K562 (cell line): ENCODE data around the gene WWOX. TPM values are rescaled to one million over a fixed set of nuclear protein-coding genes. Genes with fewer than 3 reads are reported as not detected.

Source experiments
- ATAC-seq: fragments of 200-7000 bp; cut with Tn5 transposase; 3 replicates; pipeline ENCODE4 v1.9.1; 2020; ENCODE audit warnings: moderate library complexity
- BruUV-seq: library from RNA; stranded (reverse); fragments of 400-500 nt; replicated peaks from 2 replicates; lab custom pipeline; 2021; lab: Mats Ljungman, UMichigan
- CTCF ChIA-PET: fragments of 300-600 bp; formaldehyde crosslinking; extraction: SDS; loops from one replicate; lab custom pipeline; 2021; ENCODE audit warnings: low intra/inter-chr PET ratio; lab: Yijun Ruan, JAX
- POLR2A ChIA-PET: fragments of 300-600, 350-650 bp; sonication (Branson Sonifier 250); formaldehyde crosslinking; extraction: SDS; loops from one replicate; lab custom pipeline; 2021; ENCODE audit warnings: antibody characterized with exemption, inconsistent platforms; lab: Yijun Ruan, JAX
- DNase-seq, 4 experiments: peaks; one replicate each; pipeline versions ENCODE4 v3.0.0 to v3.0.0-alpha.2; 2011 to 2018; ENCODE audit warnings: low spot score in 3 of 4, mixed read lengths in 3 of 4; ENCODE audit errors: extremely low read depth in 1 of 4
- FAIRE-seq: peaks from 2 replicates; lab custom pipeline; 2011; peaks lifted over from hg19 to GRCh38; lab: Jason Lieb, UNC
- H2AFZ ChIP-seq: 2 replicates; pipeline ENCODE4 v1.6.0; 2011; ENCODE audit warnings: low read depth, low read length, control low read depth, inconsistent platforms
- H3K27ac ChIP-seq: fragments of 200-600 bp; 3 replicates; pipeline ENCODE4 v1.8.0; 2011; ENCODE audit warnings: low read depth, mild to moderate bottlenecking, control low read depth, inconsistent platforms, low read length, moderate library complexity, mixed read lengths; ENCODE audit errors: extremely low read depth
- H3K27me3 ChIP-seq, 2 experiments: fragments of 300-600 bp in 1 of 2; 2 replicates in 1 of 2; 3 replicates in 1 of 2; pipeline versions ENCODE4 v1.6.0 to v1.8.0; 2011; ENCODE audit warnings: inconsistent platforms in 2 of 2, low read length in 2 of 2, mild to moderate bottlenecking in 1 of 2, mixed read lengths in 1 of 2, moderate library complexity in 1 of 2; ENCODE audit not compliant: control insufficient read depth in 2 of 2, insufficient read depth in 2 of 2
- H3K36me3 ChIP-seq: fragments of 300-600 bp; 3 replicates; pipeline ENCODE4 v1.8.0; 2011; ENCODE audit warnings: mild to moderate bottlenecking, low read length, inconsistent platforms; ENCODE audit not compliant: control insufficient read depth, insufficient read depth
- H3K4me1 ChIP-seq, 2 experiments: fragments of 200-600 bp in 1 of 2; replicated peaks in 1 of 2; 2 replicates in 1 of 2; 3 replicates in 1 of 2; pipeline versions ENCODE4 v1.5.1 to v1.8.0; 2011; ENCODE audit warnings: inconsistent platforms in 2 of 2, low read length in 2 of 2, mild to moderate bottlenecking in 1 of 2, mixed read lengths in 1 of 2, moderate library complexity in 1 of 2; ENCODE audit not compliant: control insufficient read depth in 2 of 2, insufficient read depth in 2 of 2
- H3K4me2 ChIP-seq: 2 replicates; pipeline ENCODE4 v1.6.1; 2011; ENCODE audit warnings: low read length, control low read depth, inconsistent platforms, mixed read lengths; ENCODE audit not compliant: insufficient read depth
- H3K4me3 ChIP-seq: fragments of 200-600 bp; sonication (generic), shearing (Covaris generic); 2 replicates; pipeline ENCODE4 v1.5.1; 2016; ENCODE audit warnings: control low read depth, inconsistent platforms
- H3K79me2 ChIP-seq: fragments of 200-600 bp; 3 replicates; pipeline ENCODE4 v1.8.0; 2011; ENCODE audit warnings: low read length, inconsistent platforms; ENCODE audit not compliant: control insufficient read depth, insufficient read depth
- H3K9ac ChIP-seq, 2 experiments: 2 replicates each; pipeline versions ENCODE4 v1.6.0 to v1.6.1; 2011; ENCODE audit warnings: low read depth in 2 of 2, low read length in 2 of 2, control low read depth in 1 of 2, inconsistent platforms in 1 of 2, mild to moderate bottlenecking in 1 of 2, mixed read lengths in 1 of 2; ENCODE audit not compliant: insufficient read depth in 1 of 2
- H3K9me1 ChIP-seq: one replicate; pipeline ENCODE4 v1.6.0; 2011; ENCODE audit warnings: inconsistent platforms, mild to moderate bottlenecking, low read length, moderate library complexity; ENCODE audit not compliant: control insufficient read depth, insufficient read depth
- H3K9me3 ChIP-seq: replicated peaks from 2 replicates; pipeline ENCODE4 v1.5.1; 2011; ENCODE audit warnings: low read depth, low read length, inconsistent platforms; ENCODE audit not compliant: control insufficient read depth, insufficient read depth
- H4K20me1 ChIP-seq: replicated peaks from 2 replicates; pipeline ENCODE4 v1.6.1; 2011; ENCODE audit warnings: low read length, inconsistent platforms, mixed read lengths; ENCODE audit not compliant: control insufficient read depth, insufficient read depth
- CEBPZ ChIP-seq: fragments of 150-350 bp; IDR thresholded peaks from 2 replicates; pipeline ENCODE4 v1.6.1; 2014; ENCODE audit warnings: low read depth, mild to moderate bottlenecking, low read length, borderline replicate concordance
- CXXC5 ChIP-seq: fragments of 250-450 bp; sonication (Bioruptor Pico); IDR thresholded peaks from 2 replicates; pipeline ENCODE4 v1.8.0; 2022; ENCODE audit warnings: inconsistent platforms, mild to moderate bottlenecking, moderate library complexity
- STAT5A ChIP-seq: IDR thresholded peaks from 2 replicates; pipeline ENCODE4 v1.6.1; 2012; ENCODE audit warnings: low read length, inconsistent platforms, borderline replicate concordance
- ZNF76 ChIP-seq: fragments of 250-450 bp; sonication (Bioruptor Pico); IDR thresholded peaks from 2 replicates; pipeline ENCODE4 v1.4.0; 2020; ENCODE audit warnings: mild to moderate bottlenecking, moderate library complexity, borderline replicate concordance
- WGBS: fragments of 100-300 bp; shearing (Covaris generic); methylation state at CpG from one replicate; pipeline ENCODE4 v1.1.6; 2016; ENCODE audit warnings: low coverage, mixed read lengths; ENCODE audit not compliant: insufficient coverage; ENCODE audit errors: missing lambda C conversion rate; 5-methylcytosine and 5-hydroxymethylcytosine counted together
- in situ Hi-C: fragments of 300-500 bp; cut with MboI; formaldehyde crosslinking; loops from 4 replicates; pipeline ENCODE4 v1.15.0; 2018; ENCODE audit warnings: inconsistent platforms, mixed read lengths
- intact Hi-C: fragments of 100-400 bp; cut with micrococcal nuclease; formaldehyde crosslinking; loops from 2 replicates; pipeline ENCODE4 v1.14.2; 2022
- polyA plus RNA-seq, 8 experiments: library from polyadenylated mRNA; depleted of rRNA in 4 of 8; stranded (reverse) in 5 of 8; unstranded in 3 of 8; fragments of >200 nt; fragmentation: Nextera tagmentation in 2 of 8; fragmentation: Illumina TruSeq in 1 of 8; extraction: Ambion mirVana in 2 of 8; extraction: Trizol in 1 of 8; gene quantifications; 2 replicates each; pipeline versions ENCODE4 v1.2.1 to v1.2.3, GENCODE V29; 2011 to 2014; ENCODE audit warnings: inconsistent platforms in 1 of 8, missing spikeins in 1 of 8
- total RNA-seq, 7 experiments: library from RNA; depleted of rRNA in 6 of 7; stranded (reverse); fragments of >200 nt in 6 of 7; fragmentation: Illumina TruSeq in 2 of 7; extraction: Trizol in 2 of 7; gene quantifications; 2 replicates each; pipeline versions ENCODE4 v1.2.1 to v1.2.3, GENCODE V29; 2011 to 2021; ENCODE audit warnings: low replicate concordance in 1 of 7

WWOX gene
- total and polyA plus RNA-seq, 9 of the 15 experiments (the other 6 are each of a cell fraction or from before 2014, with no cell fraction given) = 1.6 to 22.7 (median 8.1) TPM

- no peak for TF ChIP-seq STAT5A
Observed at GRCh38 chr16:79074541-79074940, 975.1 kb downstream of the WWOX start (continued).

- Histone ChIP-seq H3K27me3 (peaks cover 18 to 23% of the 10 kb centered on the region in 2 experiments; a peak in 4 of 5 replicates), H3K9me1 (no peaks in the 10 kb centered on the region), H3K79me2 (no peaks in the 10 kb centered on the region)
- WGBS = 2% methylated on average over 4 of the region's 4 CpGs
- TF ChIP-seq CEBPZ = no peak
- no peak for TF ChIP-seq CXXC5
- no peak for TF ChIP-seq ZNF76 (CRISPR knock-in tag)
- TF ChIP-seq, all 486 proteins: peak for 0
- Histone ChIP-seq H3K27ac (no peak overlapping the region), H3K9me3 (no peaks in the 10 kb centered on the region), H3K9ac (no peak overlapping the region), H3K4me3 (no peak overlapping the region), H3K4me2 (no peak overlapping the region), H4K20me1 (no peaks in the 10 kb centered on the region), H2AFZ (no peak overlapping the region), H3K4me1 (no peaks in the 10 kb centered on the region), H3K36me3 (no peaks in the 10 kb centered on the region)
- CTCF ChIA-PET = no interaction called here
- intact Hi-C loops = no loop called here
- no TSS peak for BruUV-seq
- no peak for FAIRE-seq
- ATAC-seq = no peak
- in situ Hi-C loops = no loop called here
- DNase-seq = no peak
- POLR2A ChIA-PET = interaction anchor here (0.6 kb wide), 1 partner anchor 259 kb away, joined by 3 read pairs; no protein-coding TSS in a partner anchor
Observed at GRCh38 chr16:79074951-79075350, 975.5 kb downstream of the WWOX start.
